Lung (tissue), 12 donors: ENCODE results near the gene C3orf18. TPM values are rescaled to one million over a fixed set of nuclear protein-coding genes. Genes with fewer than 3 reads are reported as not detected.

Experiments used
- ATAC-seq: fragments of 200-7000 bp; cut with Tn5 transposase; one replicate; pipeline ENCODE4 v1.9.1; 2020; ENCODE audit warnings: moderate number of reproducible peaks; ENCODE audit not compliant: insufficient read depth, low FRiP score
- DNase-seq, 3 donors: peaks; one replicate each; pipeline ENCODE4 v3.0.0-alpha.2; 2013 to 2017
- H3K27ac ChIP-seq, 2 donors: one replicate each; pipeline ENCODE4 v1.5.1; 2013; ENCODE audit warnings: mild to moderate bottlenecking in 2 of 2, moderate library complexity in 2 of 2, control low read depth in 1 of 2, inconsistent platforms in 1 of 2, low read depth in 1 of 2, low read length in 1 of 2
- H3K27me3 ChIP-seq, 3 donors: one replicate each; pipeline ENCODE4 v1.5.1; 2013; ENCODE audit warnings: low read length in 2 of 3; ENCODE audit not compliant: control insufficient read depth in 3 of 3, insufficient read depth in 3 of 3
- H3K36me3 ChIP-seq, 4 donors: one replicate each; pipeline ENCODE4 v1.5.1; 2013; ENCODE audit warnings: low read length in 4 of 4, mild to moderate bottlenecking in 1 of 4, moderate library complexity in 1 of 4; ENCODE audit not compliant: control insufficient read depth in 4 of 4, insufficient read depth in 4 of 4
- H3K4me1 ChIP-seq, 5 donors: one replicate each; pipeline ENCODE4 v1.5.1; 2013; ENCODE audit warnings: low read length in 5 of 5, mild to moderate bottlenecking in 2 of 5, moderate library complexity in 1 of 5; ENCODE audit not compliant: control insufficient read depth in 5 of 5, insufficient read depth in 5 of 5
- H3K4me3 ChIP-seq: one replicate; pipeline ENCODE4 v1.5.1; 2013; ENCODE audit warnings: mild to moderate bottlenecking, control low read depth, moderate library complexity
- H3K9ac ChIP-seq, 2 donors: one replicate each; pipeline ENCODE4 v1.5.1; 2013; ENCODE audit warnings: low read length in 2 of 2, control low read depth in 1 of 2; ENCODE audit not compliant: insufficient read depth in 1 of 2
- H3K9me3 ChIP-seq, 4 donors: one replicate each; pipeline ENCODE4 v1.5.1; 2013; ENCODE audit warnings: low read length in 3 of 4, mild to moderate bottlenecking in 1 of 4, moderate library complexity in 1 of 4; ENCODE audit not compliant: control insufficient read depth in 4 of 4, insufficient read depth in 3 of 4
- CTCF ChIP-seq: IDR thresholded peaks from 2 replicates; pipeline ENCODE4 v1.5.1; 2012; ENCODE audit warnings: mild to moderate bottlenecking; ENCODE audit errors: control extremely low read depth, extremely low read depth
- WGBS, 2 donors: extraction: QIAGEN DNeasy Blood & Tissue Kit; methylation state at CpG; one replicate each; pipeline ENCODE4 v1.1.7; 2013; 5-methylcytosine and 5-hydroxymethylcytosine counted together
- polyA plus RNA-seq, 2 donors: library from polyadenylated mRNA; stranded (reverse); fragments of 200-250 nt; gene quantifications; one replicate each; pipeline ENCODE4 v1.2.1, GENCODE V29; 2013
- total RNA-seq, 2 donors: library from RNA; depleted of rRNA in 1 of 2; stranded (reverse); fragments of >200 nt in 1 of 2; gene quantifications; one replicate each; pipeline ENCODE4 v1.2.1, GENCODE V29; 2014 to 2021
- donor health status: control.
- donor health status: control.
- donor health status: Bipolar disorder and iron deficiency.
- donor health status: healthy.
- donor health status: DM: yes; HTN: yes; CAD: no.

The C3orf18 gene
- total and polyA plus RNA-seq, 4 donors, result 2.7 to 7.0 (median 4.5) TPM

GRCh38 chr3:50615190-50615589, 47.6 kb upstream of the C3orf18 start:
- H3K27ac ChIP-seq, result no peak overlapping the region
- TF ChIP-seq CTCF, result no peak
- no peak for ATAC-seq
- no peaks in the 10 kb centered on the region for H3K9me3 ChIP-seq
- WGBS, 2 donors, result 78 to 83% methylated on average over 1 of the region's 1 CpG
- H3K4me1 ChIP-seq, result peaks cover 3 to 40% (median 26%) of the 10 kb centered on the region in 5 donors
- DNase-seq, result no peak
- H3K9ac ChIP-seq, result no peak overlapping the region
- H3K27me3 ChIP-seq, result no peaks in the 10 kb centered on the region
- peaks cover 0 to 11% (median 2%) of the 10 kb centered on the region in 4 donors for H3K36me3 ChIP-seq
- no peak overlapping the region for H3K4me3 ChIP-seq

DNA sequence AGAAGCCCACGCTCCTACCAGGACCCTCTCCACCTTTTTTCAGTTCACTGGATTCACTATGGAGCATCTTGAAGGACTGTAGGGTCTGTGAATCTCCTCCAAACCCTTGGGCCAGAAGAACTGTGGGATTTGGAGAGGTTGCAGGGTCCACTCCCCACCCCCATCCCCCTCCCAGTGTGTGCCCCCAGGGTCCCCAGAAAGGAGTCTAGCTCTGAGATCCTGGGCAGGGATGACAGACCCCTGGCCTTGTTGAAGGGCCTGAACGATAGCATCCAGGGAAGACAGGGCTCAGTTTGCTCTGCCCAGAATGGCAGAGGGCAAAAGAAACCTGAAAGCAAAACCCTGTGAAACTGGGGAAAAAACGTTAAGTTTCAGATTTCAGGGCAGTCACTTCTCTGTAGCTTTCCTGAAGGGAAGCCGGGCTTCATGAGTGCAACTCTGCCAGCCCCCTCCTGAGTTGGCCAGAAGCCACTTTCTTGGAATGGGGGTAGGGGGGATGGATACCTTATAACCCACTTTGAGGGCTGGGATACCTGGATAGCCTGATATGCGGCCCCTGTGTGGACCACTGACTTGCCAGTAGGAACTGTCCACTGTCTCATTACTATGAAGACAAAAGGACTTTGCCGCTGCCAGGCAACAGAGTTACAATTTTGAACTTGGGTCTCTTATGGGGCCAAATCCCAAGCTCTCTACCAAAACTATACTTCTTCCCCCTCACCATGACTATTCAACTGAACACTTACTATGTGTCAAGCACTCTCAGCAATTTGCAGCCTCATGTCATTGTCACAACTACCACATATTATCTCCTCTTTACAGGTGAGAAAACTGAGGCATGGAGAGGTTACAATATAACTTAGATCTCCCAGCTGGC, 45.7 kb upstream of the C3orf18 start:
- ATAC-seq, result no peak
- Histone ChIP-seq H3K9ac (peak overlapping the region in 1 of 2 donors; percentile 91), H3K4me3 (no peak overlapping the region), H3K4me1 (peaks cover 6 to 59% (median 35%) of the 10 kb centered on the region in 5 donors), H3K27ac (peak overlapping the region in 1 of 2 donors; percentile 90), H3K9me3 (no peaks in the 10 kb centered on the region), H3K27me3 (no peaks in the 10 kb centered on the region), H3K36me3 (peaks cover 0 to 12% (median 6%) of the 10 kb centered on the region in 4 donors)
- whole genome bisulfite sequencing, 2 donors, result 65 to 70% methylated on average over 6 of the region's 6 CpGs
- peak in 1 of 3 donors; percentile 26 for DNase-seq
- TF ChIP-seq CTCF, result no peak

DNA sequence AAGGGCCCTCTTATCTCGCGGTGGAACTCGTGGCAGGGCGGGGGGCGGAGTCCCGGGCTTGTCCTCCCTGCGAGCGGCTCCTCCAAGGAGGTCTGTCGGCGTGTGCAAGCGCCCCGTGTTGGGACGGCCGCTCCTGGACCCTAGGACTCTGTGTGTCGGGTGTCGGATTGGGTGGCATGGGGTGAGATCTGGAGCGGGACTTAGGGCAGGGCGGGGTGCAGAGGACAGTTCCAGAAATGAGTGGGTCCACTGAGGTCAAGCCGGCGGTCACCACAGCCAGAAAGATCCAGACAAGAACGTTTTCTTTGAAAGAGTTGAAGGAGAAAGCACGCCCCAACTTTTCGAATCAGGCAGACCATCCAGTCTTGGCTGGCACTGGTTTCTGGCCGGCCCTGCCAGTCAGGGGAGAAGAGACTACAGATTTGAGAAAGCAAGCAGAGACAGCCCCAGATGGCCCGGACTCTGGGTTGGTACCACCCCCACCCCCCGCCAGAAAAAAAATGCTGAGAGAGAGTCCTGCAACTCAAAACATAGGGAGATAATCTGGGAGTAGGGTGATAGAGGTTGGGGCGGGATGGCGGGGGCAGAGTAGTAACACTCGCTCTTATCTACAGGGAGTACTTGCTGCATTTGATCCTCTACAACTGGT, 44.8 kb upstream of the C3orf18 start:
- DNase-seq (peak in 2 of 3 donors; percentile 50 to 62), ATAC-seq (no peak)
- H3K4me1 ChIP-seq, result peaks cover 6 to 51% (median 31%) of the 10 kb centered on the region in 5 donors
- H3K9me3 ChIP-seq, result no peaks in the 10 kb centered on the region
- H3K27ac ChIP-seq, result peak overlapping the region; percentile 89 to 90
- peak overlapping the region; percentile 38 for H3K4me3 ChIP-seq
- TF ChIP-seq CTCF, result no peak
- peaks cover 4 to 19% (median 13%) of the 10 kb centered on the region in 4 donors for H3K36me3 ChIP-seq
- 7 to 9% methylated on average over 29 of the region's 29 CpGs for whole genome bisulfite sequencing, 2 donors
- peak overlapping the region; percentile 50 to 91 for H3K9ac ChIP-seq
- no peaks in the 10 kb centered on the region for H3K27me3 ChIP-seq
